Left lobe of liver (tissue), 2 donors: ENCODE data around the gene TPSD1. TPM values are rescaled to one million over a fixed set of nuclear protein-coding genes. Genes with fewer than 3 reads are reported as not detected.
A peak's percentile ranks its signal among the peaks of the same experiment; 100 is the strongest.
"Not testable (repeated sequence)": the region's sequence is repeated elsewhere in the genome, so short reads cannot be mapped to it uniquely, and the experiment has no call there.

Experiments used
- ATAC-seq: fragments of 200-7000 bp; cut with Tn5 transposase; one replicate; pipeline ENCODE4 v1.9.1; 2020; ENCODE audit warnings: mild to moderate bottlenecking, moderate library complexity
- DNase-seq: peaks from one replicate; pipeline ENCODE4 v3.0.0-alpha.2; 2020; ENCODE audit warnings: low spot score
- total RNA-seq: library from RNA; stranded (reverse); gene quantifications from one replicate; pipeline ENCODE4 v1.2.1, GENCODE V29; 2021
- donor health status: DM: no; HTN: no; CAD: no; lungs with moderate emphysema.
- donor health status: DM: no; HTN: yes; CAD: no.

Gene TPSD1
- total RNA-seq, 1 donor from 2014 or later = not detected

GRCh38 chr16:1238909-1239308 lies 17.0 kb upstream of the TPSD1 start:
- not testable (repeated sequence) for DNase-seq, ATAC-seq

GRCh38 chr16:1239575-1239974 lies 16.3 kb upstream of the TPSD1 start:
- DNase-seq, ATAC-seq: not testable (repeated sequence)

GRCh38 chr16:1240436-1240835 lies 15.4 kb upstream of the TPSD1 start, which contains the start of gene TPSAB1:
TPSAB1 (plus strand) TSS chr16:1240705; CDS start chr16:1240939, 234 bp downstream.
- DNase-seq, ATAC-seq: not testable (repeated sequence)

GRCh38 chr16:1241081-1241480 lies 14.8 kb upstream of the TPSD1 start:
- not testable (repeated sequence) for DNase-seq, ATAC-seq

GRCh38 chr16:1243363-1243762 lies 12.5 kb upstream of the TPSD1 start:
- not testable (repeated sequence) for ATAC-seq, DNase-seq

- DNase-seq, ATAC-seq: not testable (repeated sequence)
Measured at GRCh38 chr16:1243907-1244850, 11.7 kb upstream of the TPSD1 start.

- DNase-seq (no peak), ATAC-seq (no peak)
Measured at GRCh38 chr16:1244881-1245280, 11.0 kb upstream of the TPSD1 start.

GRCh38 chr16:1245452-1246020 lies 10.3 kb upstream of the TPSD1 start:
- no peak for ATAC-seq
- no peak for DNase-seq

- not testable (repeated sequence) for ATAC-seq, DNase-seq
Measured at GRCh38 chr16:1247903-1248537, 7.8 kb upstream of the TPSD1 start.

- ATAC-seq = peak; percentile 98
- DNase-seq = not testable (repeated sequence)
Measured at GRCh38 chr16:1249031-1249755, 6.7 kb upstream of the TPSD1 start.

GRCh38 chr16:1253701-1254364 lies 2.0 kb upstream of the TPSD1 start:
- not testable (repeated sequence) for ATAC-seq, DNase-seq

- not testable (repeated sequence) for ATAC-seq, DNase-seq
Measured at GRCh38 chr16:1254821-1255220, 1.0 kb upstream of the TPSD1 start.

GRCh38 chr16:1256296-1256873 lies 516 bp downstream of the TPSD1 start:
- ATAC-seq, DNase-seq: not testable (repeated sequence)

GRCh38 chr16:1256874-1257322 lies 1.0 kb downstream of the TPSD1 start:
- ATAC-seq (no peak), DNase-seq (no peak)

GRCh38 chr16:1257561-1258224 lies 1.8 kb downstream of the TPSD1 start:
- DNase-seq (no peak), ATAC-seq (no peak)

- no peak for DNase-seq
Measured at GRCh38 chr16:1258225-1258600, 2.3 kb downstream of the TPSD1 start.

GRCh38 chr16:1258906-1259759 lies 3.3 kb downstream of the TPSD1 start:
- no peak for DNase-seq
- no peak for ATAC-seq

More at GRCh38 chr16:1258225-1258600, 2.3 kb downstream of the TPSD1 start:
- no peak for ATAC-seq

- no peak for ATAC-seq
- DNase-seq = no peak
Measured at GRCh38 chr16:1259760-1260068, 3.8 kb downstream of the TPSD1 start.
